ENCODE data around the gene MRGPRD. TPM values are rescaled to one million over a fixed set of nuclear protein-coding genes. Genes with fewer than 3 reads are reported as not detected.

The MRGPRD gene
- total and polyA plus RNA-seq, 2 experiments from 2014 or later = not detected

DNA sequence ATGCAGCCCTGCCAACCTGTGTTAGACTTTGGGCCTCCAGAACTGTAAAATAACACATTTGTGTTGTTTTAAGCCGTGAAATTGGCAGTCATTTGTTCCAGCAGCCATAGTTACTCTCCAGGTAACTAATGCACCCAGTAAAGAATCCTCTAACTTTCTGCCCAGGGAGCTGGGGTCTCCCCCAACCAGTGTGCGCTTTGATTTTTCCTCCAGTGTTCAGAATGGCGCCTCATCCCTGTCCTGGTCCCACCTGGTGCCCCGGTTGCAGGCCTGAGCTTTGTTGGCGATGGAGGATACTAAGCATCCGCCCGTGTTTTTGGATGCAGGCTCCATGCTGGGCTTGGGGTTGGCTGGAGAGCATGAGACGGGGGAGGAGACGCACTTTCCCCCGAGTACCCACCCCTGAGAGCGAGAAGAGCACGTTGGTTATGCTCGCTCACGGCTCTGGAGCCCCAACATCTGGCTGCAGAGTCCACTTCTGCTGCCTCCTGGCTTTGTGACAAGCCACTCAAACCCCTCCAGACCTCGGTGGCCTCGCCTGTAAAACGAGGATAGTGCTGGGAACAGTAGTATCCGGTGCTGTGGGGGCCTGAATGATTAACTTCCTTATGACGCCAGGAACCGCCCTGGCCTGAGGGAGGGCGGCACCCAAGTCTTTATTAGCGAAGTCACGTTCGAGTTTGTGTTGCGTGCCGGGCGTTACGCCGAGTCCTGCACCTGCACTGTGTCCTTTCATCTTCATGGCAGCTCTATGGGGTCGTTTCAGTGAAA, 25.8 kb downstream of the MRGPRD start:
- Histone ChIP-seq H3K36me3 (ENCODE audit: insufficient read depth) (no peaks in the 10 kb centered on the region), H2AFZ (peak overlapping the region; percentile 70), H3K27ac (ENCODE audit: low read depth) (no peak overlapping the region), H3F3A (replicated peaks; ENCODE audit: low read depth) (no peaks in the 10 kb centered on the region), H3K9me2 (ENCODE audit: insufficient read depth) (no peaks in the 10 kb centered on the region), H3K4me2 (peak overlapping the region; percentile 43; the same call in 1 of the 2 replicates), H3K79me2 (replicated peaks; ENCODE audit: insufficient read depth) (no peaks in the 10 kb centered on the region), H3K27me3 (ENCODE audit: insufficient read depth) (no peaks in the 10 kb centered on the region), H4K20me1 (replicated peaks; ENCODE audit: insufficient read depth) (no peaks in the 10 kb centered on the region), H3K4me1 (ENCODE audit: insufficient read depth) (peaks cover 13% of the 10 kb centered on the region), H3K4me3 (no peak overlapping the region; the same call in 1 of the 2 replicates)
- H3K36me3 Mint-ChIP-seq (ENCODE audit: low read depth) = no peaks in the 10 kb centered on the region
- H3K4me3 Mint-ChIP-seq = no peak overlapping the region; the same call in 2 of the 3 replicates
- peak; percentile 47 for DNase-seq (ENCODE audit: low spot score)
- TF ChIP-seq, protein P1, sequence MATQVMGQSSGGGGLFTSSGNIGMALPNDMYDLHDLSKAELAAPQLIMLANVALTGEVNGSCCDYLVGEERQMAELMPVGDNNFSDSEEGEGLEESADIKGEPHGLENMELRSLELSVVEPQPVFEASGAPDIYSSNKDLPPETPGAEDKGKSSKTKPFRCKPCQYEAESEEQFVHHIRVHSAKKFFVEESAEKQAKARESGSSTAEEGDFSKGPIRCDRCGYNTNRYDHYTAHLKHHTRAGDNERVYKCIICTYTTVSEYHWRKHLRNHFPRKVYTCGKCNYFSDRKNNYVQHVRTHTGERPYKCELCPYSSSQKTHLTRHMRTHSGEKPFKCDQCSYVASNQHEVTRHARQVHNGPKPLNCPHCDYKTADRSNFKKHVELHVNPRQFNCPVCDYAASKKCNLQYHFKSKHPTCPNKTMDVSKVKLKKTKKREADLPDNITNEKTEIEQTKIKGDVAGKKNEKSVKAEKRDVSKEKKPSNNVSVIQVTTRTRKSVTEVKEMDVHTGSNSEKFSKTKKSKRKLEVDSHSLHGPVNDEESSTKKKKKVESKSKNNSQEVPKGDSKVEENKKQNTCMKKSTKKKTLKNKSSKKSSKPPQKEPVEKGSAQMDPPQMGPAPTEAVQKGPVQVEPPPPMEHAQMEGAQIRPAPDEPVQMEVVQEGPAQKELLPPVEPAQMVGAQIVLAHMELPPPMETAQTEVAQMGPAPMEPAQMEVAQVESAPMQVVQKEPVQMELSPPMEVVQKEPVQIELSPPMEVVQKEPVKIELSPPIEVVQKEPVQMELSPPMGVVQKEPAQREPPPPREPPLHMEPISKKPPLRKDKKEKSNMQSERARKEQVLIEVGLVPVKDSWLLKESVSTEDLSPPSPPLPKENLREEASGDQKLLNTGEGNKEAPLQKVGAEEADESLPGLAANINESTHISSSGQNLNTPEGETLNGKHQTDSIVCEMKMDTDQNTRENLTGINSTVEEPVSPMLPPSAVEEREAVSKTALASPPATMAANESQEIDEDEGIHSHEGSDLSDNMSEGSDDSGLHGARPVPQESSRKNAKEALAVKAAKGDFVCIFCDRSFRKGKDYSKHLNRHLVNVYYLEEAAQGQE (IDR thresholded peaks at IDR 0.05; ENCODE audit: unreplicated experiment) = no peak
- TF ChIP-seq JUNB (IDR thresholded peaks at IDR 0.05; ENCODE audit: unreplicated experiment) (no peak), NANOG (IDR thresholded peaks at IDR 0.05; ENCODE audit: borderline replicate concordance) (no peak), EZH2 (IDR thresholded peaks at IDR 0.05; ENCODE audit: low read depth, unreplicated experiment) (no peak), CREB1 (CRISPR knock-in tag; IDR thresholded peaks at IDR 0.05; ENCODE audit: low read depth) (no peak), POLR2AphosphoS5 (IDR thresholded peaks at IDR 0.05; ENCODE audit: low read depth) (no peak), ZNF331 (CRISPR knock-in tag; IDR thresholded peaks at IDR 0.05; ENCODE audit: low read depth) (no peak), STAT1 (IDR thresholded peaks at IDR 0.05; ENCODE audit: unreplicated experiment) (no peak), EZH2phosphoT487 (IDR thresholded peaks at IDR 0.05; ENCODE audit: unreplicated experiment) (no peak), ZNF114 (CRISPR knock-in tag; IDR thresholded peaks at IDR 0.05) (no peak)
- TF ChIP-seq, protein P2, sequence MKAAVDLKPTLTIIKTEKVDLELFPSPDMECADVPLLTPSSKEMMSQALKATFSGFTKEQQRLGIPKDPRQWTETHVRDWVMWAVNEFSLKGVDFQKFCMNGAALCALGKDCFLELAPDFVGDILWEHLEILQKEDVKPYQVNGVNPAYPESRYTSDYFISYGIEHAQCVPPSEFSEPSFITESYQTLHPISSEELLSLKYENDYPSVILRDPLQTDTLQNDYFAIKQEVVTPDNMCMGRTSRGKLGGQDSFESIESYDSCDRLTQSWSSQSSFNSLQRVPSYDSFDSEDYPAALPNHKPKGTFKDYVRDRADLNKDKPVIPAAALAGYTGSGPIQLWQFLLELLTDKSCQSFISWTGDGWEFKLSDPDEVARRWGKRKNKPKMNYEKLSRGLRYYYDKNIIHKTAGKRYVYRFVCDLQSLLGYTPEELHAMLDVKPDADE (IDR thresholded peaks at IDR 0.05) = no peak
- TF ChIP-seq, protein P3, sequence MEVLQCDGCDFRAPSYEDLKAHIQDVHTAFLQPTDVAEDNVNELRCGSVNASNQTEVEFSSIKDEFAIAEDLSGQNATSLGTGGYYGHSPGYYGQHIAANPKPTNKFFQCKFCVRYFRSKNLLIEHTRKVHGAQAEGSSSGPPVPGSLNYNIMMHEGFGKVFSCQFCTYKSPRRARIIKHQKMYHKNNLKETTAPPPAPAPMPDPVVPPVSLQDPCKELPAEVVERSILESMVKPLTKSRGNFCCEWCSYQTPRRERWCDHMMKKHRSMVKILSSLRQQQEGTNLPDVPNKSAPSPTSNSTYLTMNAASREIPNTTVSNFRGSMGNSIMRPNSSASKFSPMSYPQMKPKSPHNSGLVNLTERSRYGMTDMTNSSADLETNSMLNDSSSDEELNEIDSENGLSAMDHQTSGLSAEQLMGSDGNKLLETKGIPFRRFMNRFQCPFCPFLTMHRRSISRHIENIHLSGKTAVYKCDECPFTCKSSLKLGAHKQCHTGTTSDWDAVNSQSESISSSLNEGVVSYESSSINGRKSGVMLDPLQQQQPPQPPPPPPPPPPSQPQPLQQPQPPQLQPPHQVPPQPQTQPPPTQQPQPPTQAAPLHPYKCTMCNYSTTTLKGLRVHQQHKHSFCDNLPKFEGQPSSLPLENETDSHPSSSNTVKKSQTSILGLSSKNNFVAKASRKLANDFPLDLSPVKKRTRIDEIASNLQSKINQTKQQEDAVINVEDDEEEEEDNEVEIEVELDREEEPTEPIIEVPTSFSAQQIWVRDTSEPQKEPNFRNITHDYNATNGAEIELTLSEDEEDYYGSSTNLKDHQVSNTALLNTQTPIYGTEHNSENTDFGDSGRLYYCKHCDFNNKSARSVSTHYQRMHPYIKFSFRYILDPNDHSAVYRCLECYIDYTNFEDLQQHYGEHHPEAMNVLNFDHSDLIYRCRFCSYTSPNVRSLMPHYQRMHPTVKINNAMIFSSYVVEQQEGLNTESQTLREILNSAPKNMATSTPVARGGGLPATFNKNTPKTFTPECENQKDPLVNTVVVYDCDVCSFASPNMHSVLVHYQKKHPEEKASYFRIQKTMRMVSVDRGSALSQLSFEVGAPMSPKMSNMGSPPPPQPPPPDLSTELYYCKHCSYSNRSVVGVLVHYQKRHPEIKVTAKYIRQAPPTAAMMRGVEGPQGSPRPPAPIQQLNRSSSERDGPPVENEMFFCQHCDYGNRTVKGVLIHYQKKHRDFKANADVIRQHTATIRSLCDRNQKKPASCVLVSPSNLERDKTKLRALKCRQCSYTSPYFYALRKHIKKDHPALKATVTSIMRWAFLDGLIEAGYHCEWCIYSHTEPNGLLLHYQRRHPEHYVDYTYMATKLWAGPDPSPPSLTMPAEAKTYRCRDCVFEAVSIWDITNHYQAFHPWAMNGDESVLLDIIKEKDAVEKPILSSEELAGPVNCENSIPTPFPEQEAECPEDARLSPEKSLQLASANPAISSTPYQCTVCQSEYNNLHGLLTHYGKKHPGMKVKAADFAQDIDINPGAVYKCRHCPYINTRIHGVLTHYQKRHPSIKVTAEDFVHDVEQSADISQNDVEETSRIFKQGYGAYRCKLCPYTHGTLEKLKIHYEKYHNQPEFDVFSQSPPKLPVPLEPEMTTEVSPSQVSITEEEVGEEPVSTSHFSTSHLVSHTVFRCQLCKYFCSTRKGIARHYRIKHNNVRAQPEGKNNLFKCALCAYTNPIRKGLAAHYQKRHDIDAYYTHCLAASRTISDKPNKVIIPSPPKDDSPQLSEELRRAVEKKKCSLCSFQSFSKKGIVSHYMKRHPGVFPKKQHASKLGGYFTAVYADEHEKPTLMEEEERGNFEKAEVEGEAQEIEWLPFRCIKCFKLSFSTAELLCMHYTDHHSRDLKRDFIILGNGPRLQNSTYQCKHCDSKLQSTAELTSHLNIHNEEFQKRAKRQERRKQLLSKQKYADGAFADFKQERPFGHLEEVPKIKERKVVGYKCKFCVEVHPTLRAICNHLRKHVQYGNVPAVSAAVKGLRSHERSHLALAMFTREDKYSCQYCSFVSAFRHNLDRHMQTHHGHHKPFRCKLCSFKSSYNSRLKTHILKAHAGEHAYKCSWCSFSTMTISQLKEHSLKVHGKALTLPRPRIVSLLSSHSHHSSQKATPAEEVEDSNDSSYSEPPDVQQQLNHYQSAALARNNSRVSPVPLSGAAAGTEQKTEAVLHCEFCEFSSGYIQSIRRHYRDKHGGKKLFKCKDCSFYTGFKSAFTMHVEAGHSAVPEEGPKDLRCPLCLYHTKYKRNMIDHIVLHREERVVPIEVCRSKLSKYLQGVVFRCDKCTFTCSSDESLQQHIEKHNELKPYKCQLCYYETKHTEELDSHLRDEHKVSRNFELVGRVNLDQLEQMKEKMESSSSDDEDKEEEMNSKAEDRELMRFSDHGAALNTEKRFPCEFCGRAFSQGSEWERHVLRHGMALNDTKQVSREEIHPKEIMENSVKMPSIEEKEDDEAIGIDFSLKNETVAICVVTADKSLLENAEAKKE (CRISPR knock-in tag; IDR thresholded peaks at IDR 0.05) = no peak
- TF ChIP-seq, protein P4, sequence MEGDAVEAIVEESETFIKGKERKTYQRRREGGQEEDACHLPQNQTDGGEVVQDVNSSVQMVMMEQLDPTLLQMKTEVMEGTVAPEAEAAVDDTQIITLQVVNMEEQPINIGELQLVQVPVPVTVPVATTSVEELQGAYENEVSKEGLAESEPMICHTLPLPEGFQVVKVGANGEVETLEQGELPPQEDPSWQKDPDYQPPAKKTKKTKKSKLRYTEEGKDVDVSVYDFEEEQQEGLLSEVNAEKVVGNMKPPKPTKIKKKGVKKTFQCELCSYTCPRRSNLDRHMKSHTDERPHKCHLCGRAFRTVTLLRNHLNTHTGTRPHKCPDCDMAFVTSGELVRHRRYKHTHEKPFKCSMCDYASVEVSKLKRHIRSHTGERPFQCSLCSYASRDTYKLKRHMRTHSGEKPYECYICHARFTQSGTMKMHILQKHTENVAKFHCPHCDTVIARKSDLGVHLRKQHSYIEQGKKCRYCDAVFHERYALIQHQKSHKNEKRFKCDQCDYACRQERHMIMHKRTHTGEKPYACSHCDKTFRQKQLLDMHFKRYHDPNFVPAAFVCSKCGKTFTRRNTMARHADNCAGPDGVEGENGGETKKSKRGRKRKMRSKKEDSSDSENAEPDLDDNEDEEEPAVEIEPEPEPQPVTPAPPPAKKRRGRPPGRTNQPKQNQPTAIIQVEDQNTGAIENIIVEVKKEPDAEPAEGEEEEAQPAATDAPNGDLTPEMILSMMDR (conservative IDR thresholded peaks at IDR 0.05; ENCODE audit: low read depth in 2 of 2) = no peak
- peaks cover 8% of the 10 kb centered on the region for H3K27me3 Mint-ChIP-seq (ENCODE audit: insufficient read depth, low read depth, poor library complexity)
- peaks cover 24% of the 10 kb centered on the region for H3K4me1 Mint-ChIP-seq
- no peak overlapping the region for H3K27ac Mint-ChIP-seq
- ATAC-seq = peak; percentile 28
- no peaks in the 10 kb centered on the region for H3K9me3 Mint-ChIP-seq

Measured in GM23338 (cell line).